Measurements from ENCODE around the gene UVSSA.
"Not testable (repeated sequence)": the region's sequence is repeated elsewhere in the genome, so short reads cannot be mapped to it uniquely, and the experiment has no call there.

The UVSSA gene

GRCh38 chr4:1379801-1380331, 32.9 kb downstream of the UVSSA start:
- no peak for DNase-seq

DNA sequence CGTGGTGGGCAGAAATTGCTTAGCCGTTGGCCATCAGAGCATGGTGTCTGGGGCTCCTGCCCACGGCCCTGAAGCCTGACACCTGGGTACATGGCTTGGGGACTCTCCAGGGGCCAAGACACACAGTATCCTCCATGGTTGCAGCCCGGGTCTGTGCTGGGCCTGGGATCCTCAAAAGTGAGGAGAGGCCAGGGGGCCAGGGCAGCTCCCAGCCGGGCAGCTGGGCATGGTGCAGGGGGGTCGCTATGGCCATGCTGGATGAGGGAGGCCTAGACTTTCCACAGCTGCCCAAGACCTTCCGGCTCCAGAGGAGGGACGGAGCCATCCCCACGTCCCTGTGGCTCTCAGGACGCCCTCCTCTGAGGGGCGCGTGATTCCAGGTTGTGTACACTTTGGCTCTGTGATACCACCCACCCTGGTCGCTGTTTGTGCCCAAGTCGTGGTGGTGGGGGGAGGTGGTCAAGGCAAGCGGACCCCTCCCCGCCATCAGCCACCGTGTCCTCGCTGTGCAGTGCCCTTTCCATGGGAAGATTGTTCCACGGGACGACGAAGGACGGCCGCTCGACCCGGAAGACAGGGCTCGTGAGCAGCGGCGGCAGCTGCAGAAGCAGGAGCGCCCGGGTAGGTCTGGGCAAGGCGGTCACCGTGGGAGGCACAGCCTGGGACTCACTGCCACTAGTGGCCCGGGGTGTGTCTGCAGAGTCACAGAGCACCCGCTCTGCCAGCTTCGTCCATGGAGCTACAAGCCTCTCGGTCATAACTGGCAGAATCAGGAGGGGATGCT, 33.6 kb downstream of the UVSSA start:
- no peak for DNase-seq

DNA sequence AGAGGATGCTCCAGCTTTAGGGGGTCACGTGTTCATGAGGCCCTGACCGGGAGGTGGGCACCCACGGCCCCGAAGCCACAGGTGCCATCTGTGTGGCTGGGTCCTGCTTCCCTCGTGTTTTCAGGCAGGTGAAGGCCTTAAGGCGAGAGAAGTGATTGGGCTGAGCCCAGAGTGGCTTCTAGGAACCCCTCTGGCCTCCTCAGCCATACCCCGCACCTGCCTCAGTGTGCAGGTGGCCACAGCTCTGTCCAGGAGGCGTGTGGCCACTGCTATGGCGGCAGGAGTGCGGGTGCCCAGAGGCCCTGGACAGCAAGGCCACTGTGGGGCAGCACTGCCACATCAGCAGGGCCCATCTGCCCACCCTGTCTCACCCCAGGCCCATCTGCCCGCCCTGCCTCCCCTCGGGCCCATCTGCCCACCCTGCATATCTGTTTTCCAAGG, 34.2 kb downstream of the UVSSA start:
- DNase-seq = no peak

- DNase-seq = no peak
Observed at GRCh38 chr4:1381944-1382541, 35.0 kb downstream of the UVSSA start.

DNA sequence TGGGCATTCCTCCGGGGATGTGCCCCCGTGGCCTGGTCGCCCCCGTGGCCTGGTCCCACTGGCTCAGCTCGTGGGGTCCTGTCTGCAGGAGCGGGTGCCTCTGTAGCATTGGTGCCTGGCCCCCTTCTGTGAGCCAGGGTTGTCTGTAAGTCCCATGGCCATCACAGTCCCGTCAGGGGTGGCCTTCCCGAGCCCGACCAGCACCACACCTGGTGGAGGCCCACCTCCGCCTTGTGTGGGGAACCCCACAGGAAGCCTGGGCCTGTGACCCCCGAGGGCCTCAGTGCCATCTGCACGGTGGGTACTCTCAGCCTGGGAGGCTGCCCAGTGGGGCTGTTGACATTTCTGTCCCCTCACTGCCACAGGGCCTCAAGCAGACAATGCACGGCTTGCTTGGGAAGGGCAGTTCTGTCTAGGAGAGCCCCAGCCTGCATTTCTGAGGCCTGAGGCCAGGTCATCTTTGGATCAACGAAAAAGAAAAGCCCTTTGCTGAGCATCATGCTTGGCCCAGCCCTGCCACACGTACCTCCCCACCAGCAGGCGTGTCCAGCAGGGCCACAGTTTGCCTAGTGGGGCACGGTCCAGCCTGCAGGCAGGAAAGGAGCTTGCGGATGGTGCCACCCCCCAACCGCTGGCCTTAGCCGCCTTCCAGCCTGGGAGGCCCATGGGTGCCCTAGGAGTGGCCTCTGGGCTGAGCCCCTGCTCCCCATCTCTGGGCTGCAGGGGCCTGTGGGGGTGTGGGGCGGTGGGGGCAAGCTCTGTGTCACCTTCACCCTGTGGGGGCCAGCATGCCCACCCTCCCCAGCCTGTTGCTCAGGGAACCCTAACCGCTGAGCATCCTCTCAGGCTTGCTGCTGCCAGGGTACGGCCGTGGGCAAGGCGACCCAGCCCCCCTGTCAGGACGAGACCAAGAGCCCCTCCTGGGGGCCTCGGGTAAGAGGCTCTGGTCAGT, 36.0 kb downstream of the UVSSA start:
- DNase-seq = no peak

GRCh38 chr4:1383728-1384591, 37.0 kb downstream of the UVSSA start:
- DNase-seq = no peak

DNA sequence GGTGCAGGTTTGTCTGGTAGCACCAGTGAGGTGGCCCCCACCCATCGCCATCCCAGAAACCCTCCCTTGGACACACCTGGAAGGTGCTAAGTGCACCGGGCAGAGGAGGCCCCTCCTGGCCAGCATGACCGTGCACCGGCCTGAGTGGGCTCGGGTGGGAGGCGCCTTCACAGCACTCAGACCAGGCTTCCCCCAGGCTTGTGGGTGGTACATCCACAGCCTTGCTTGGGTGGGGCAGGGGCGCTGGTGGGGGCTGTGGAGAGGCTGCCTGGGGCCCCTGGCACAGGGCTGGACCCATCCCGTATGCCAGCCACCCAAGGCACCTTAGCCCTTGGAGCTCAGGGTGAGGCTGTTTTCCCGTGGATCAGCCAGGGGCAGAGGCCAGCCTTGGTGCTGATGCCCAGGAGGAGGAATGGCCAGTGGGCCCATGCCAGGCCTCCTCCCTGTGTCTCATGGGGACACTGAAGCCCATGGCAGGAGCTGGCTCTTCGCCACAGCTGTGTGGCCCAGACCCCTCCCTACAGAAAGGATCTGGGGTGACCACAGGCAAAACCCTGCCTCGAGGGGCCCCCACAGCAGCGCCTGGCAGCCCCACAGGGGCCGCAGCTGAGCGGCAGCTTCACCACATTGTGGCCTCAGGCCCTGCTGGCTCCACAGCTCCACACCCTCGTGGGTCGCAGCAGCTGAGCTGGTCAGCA, 37.8 kb downstream of the UVSSA start:
- DNase-seq = no peak

DNA sequence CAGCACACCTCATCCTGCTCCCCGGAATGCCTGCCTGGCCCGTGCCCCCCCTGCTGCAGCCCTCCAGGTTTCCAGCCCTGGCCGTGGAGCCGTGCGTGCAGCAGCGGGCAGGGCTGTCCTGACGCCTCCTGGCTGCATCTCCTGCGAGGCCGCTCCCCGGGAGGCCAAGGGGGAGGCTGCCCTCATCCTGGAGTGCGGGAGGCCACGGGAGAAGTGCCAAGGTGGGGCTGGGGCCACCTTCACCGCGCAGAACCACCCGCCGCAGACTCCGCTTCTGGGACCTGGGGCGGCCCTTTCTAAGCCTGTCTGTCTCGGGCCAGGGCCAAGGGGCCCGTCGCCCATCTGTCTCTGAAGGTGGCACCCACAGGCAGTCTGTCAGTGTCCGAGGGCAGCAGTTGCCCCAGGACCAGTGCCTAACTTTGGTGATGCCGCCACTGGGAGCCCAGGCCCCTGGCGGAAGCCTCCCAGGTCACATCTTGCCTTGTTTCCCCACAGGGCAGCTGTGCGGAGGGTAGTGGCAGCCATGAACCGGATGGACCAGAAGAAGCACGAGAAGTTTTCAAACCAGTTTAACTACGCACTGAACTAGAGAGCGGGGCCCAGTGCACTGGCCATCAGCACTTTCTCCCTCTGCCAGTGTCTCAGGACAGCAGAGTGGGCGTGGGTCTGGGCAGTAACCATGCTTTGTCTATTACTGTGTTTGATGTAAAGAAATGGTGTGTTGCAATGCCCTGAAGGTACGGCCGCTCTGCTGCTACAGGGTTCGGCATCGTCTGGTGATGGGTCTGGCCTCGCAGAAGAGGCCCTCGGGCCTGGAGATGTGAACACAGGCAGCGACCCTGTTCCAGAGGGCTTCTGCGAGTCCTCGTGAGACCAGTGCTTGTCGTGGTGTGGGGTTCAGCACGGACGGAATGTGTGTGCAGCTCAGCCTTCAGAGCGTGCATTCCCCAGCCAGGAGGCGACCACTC, 38.6 kb downstream of the UVSSA start:
- DNase-seq = no peak

DNA sequence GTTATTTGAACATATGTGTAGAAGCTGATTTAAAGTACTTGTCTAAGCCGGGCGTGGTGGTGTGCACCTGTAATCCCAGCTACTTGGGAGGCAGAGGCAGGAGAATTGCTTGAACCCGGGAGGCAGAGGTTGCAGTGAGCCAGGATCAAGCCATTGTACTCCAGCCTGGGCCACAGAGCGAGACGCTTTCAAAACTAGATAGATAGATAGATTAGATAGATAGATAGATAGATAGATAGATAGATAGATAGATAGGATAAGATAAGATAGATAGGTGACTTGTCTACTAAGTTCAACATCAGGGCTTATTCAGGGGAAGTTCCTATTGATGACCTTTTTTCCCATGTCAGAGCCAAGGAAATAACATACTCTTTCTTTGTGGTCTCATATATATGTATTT, 46.4 kb downstream of the UVSSA start:
- not testable (repeated sequence) for DNase-seq

- no peak for DNase-seq
Observed at GRCh38 chr4:1393866-1394265, 46.9 kb downstream of the UVSSA start.

- not testable (repeated sequence) for DNase-seq
Observed at GRCh38 chr4:1394554-1395388, 47.8 kb downstream of the UVSSA start.

GRCh38 chr4:1395389-1395820, 48.4 kb downstream of the UVSSA start:
- not testable (repeated sequence) for DNase-seq

DNA sequence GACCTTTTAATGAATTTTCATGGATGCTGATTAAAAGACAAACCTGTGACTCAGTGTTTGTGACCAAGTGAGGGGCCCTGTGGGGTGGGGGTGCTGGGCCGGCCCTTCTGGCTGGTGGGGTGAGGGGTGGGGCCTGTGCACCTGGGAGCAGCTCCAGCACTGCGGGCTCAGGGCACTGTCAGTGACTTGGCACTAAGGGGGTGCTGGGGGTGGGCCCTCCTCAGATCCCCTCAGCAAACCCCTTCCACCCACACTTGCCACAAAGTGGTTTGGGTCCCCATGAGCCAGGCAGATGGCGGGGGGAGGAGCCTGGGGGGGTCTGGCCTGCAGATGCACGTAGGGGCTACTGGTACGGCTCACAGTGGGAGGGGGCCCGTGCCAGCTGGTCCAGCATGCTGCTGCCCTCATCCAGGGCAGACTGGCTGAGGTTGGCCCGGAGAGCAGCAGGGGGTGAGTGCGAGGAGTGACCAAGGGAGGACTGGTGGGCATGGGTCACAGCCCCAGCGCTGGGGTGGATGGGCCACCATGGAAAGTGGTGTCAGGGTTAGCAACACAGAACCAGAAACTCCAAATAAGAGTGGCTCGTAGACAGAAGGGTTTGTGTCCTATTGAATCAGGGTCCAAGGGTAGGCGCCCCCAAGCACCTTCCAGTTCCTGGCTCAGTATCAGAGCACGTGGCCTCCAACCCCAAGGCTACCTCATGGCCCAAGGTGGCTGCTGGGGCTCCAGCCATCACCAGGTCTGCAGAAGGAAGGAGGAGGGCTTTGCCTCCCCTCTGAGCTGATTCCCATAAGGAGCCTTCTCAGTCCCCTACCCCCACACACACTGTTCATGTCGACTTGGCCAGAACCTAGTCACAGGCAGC, 49.2 kb downstream of the UVSSA start:
- no peak for DNase-seq

DNA sequence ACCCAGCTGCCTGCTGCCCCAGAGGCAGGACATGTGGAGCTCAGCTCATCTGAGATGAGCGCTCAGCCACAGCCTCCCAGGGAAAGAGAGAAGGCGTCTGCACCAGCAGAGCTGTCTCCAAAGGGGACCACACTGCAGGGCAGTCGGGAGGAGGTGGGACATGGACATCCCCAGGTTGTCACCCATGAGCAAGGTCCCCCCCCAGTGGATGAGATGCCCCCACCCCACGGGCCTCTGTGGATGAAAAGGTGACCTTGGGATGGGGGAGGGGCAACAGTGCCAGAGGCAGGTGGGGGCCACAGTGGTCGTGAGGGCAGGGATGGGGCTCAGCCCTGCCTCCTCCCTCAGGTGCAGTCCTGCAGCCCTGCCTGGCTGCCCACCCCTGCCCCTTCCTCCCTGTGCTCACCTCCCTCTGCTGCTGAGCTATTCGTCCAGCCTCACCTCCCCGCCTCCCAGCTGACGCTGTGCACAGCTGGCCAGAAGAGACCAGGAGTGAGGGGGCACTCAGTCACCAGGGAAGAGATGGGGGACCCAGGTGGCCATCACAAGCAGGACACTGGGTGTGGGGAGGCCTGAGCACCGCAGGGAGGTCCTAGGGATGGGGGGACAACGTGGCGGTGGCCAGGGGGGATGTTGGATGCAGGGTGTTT, 49.9 kb downstream of the UVSSA start:
- DNase-seq = no peak

DNA sequence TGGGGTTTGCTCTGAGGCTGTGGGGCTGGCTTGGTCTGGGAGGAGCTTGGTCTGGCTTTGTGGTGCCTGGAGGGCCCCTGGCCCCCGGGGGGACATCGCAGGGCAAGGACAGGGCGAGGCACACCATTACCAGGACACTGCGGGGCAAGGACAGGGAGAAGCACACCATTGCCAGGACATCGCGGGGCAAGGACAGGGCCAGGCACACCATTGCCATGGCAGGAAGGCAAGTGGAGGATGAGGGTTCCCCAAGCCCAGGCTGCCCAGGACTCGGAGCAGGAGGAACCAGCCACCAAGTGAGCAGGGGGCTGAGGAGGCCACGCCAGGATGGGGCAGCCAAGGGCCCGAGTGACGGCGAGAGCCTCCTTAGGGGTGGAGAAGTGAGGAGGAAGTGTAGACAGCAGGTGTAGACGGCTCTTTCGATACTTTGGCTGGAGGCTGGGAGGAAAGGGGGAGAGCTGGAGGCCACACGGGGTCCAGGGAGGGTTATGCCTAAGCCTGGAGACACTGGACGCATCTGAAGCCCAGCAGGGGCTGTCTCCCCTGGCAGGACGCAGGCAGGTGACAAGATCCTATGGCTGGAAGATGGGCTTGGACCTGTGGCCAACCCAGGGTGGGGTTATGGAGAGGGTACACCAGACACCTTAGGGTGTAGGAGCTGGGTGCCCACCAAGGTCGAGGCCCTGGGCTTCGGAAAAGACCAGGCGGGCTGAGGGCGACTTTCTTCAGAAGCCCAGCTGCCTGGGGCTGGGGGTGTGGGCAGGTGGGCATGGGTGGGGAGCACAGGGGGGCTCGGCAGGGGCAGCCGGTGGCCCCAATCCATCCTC, 51.9 kb downstream of the UVSSA start:
- DNase-seq = no peak

- no peak for DNase-seq
Observed at GRCh38 chr4:1399508-1400190, 52.6 kb downstream of the UVSSA start.
